Thymus (tissue), 11 donors: Measurements from ENCODE around the gene CYB5A. TPM values are rescaled to one million over a fixed set of nuclear protein-coding genes. Genes with fewer than 3 reads are reported as not detected.
"Not testable (repeated sequence)": the region's sequence is repeated elsewhere in the genome, so short reads cannot be mapped to it uniquely, and the experiment has no call there.

Source experiments
- DNase-seq, 9 donors: peaks; one replicate each; pipeline ENCODE4 v3.0.0-alpha.2; 2013; ENCODE audit warnings: low spot score in 9 of 9, low read depth in 6 of 9, missing footprints in 1 of 9
- H3K27ac ChIP-seq, 2 donors: one replicate each; pipeline ENCODE4 v1.5.1; 2013; ENCODE audit warnings: control low read depth in 1 of 2, low read depth in 1 of 2, low read length in 1 of 2, mild to moderate bottlenecking in 1 of 2, moderate library complexity in 1 of 2
- H3K27me3 ChIP-seq, 2 donors: one replicate each; pipeline ENCODE4 v1.5.1; 2013; ENCODE audit warnings: low read length in 1 of 2; ENCODE audit not compliant: control insufficient read depth in 2 of 2, insufficient read depth in 1 of 2
- H3K36me3 ChIP-seq, 2 donors: one replicate each; pipeline ENCODE4 v1.5.1; 2013; ENCODE audit warnings: low read length in 1 of 2, mild to moderate bottlenecking in 1 of 2, moderate library complexity in 1 of 2; ENCODE audit not compliant: control insufficient read depth in 2 of 2, insufficient read depth in 2 of 2
- H3K4me1 ChIP-seq, 2 donors: one replicate each; pipeline ENCODE4 v1.5.1; 2013; ENCODE audit warnings: low read length in 2 of 2; ENCODE audit not compliant: control insufficient read depth in 2 of 2, insufficient read depth in 2 of 2
- H3K4me3 ChIP-seq, 2 donors: one replicate each; pipeline ENCODE4 v1.5.1; 2013; ENCODE audit warnings: low read length in 2 of 2, control low read depth in 1 of 2, mild to moderate bottlenecking in 1 of 2
- H3K9me3 ChIP-seq, 2 donors: one replicate each; pipeline ENCODE4 v1.5.1; 2013; ENCODE audit warnings: low read length in 1 of 2, mild to moderate bottlenecking in 1 of 2; ENCODE audit not compliant: control insufficient read depth in 2 of 2, insufficient read depth in 1 of 2
- WGBS: extraction: QIAGEN DNeasy Blood & Tissue Kit; methylation state at CpG from one replicate; pipeline ENCODE4 v1.1.7; 2013; 5-methylcytosine and 5-hydroxymethylcytosine counted together
- polyA plus RNA-seq: library from polyadenylated mRNA; stranded (reverse); fragments of 200-250 nt; gene quantifications from one replicate; pipeline ENCODE4 v1.2.3, GENCODE V29; 2013
- total RNA-seq: library from RNA; stranded (reverse); fragments of 120-200 nt; gene quantifications from one replicate; pipeline ENCODE4 v1.2.4, GENCODE V29; 2013
- donor health status: healthy.

CYB5A gene
- total and polyA plus RNA-seq, 2 donors, result 52.9 to 86.2 TPM

GRCh38 chr18:74310411-74310810 lies 18.6 kb upstream of the CYB5A start:
- Histone ChIP-seq H3K4me3 (no peak overlapping the region), H3K27me3 (peaks cover 0 to 2% of the 10 kb centered on the region in 2 donors), H3K27ac (no peak overlapping the region), H3K36me3 (no peaks in the 10 kb centered on the region), H3K9me3 (peaks cover 0 to 12% of the 10 kb centered on the region in 2 donors), H3K4me1 (no peaks in the 10 kb centered on the region)
- DNase-seq, result peak in 1 of 9 donors; percentile 15
- WGBS, result 76% methylated on average over 3 of the region's 3 CpGs

DNA sequence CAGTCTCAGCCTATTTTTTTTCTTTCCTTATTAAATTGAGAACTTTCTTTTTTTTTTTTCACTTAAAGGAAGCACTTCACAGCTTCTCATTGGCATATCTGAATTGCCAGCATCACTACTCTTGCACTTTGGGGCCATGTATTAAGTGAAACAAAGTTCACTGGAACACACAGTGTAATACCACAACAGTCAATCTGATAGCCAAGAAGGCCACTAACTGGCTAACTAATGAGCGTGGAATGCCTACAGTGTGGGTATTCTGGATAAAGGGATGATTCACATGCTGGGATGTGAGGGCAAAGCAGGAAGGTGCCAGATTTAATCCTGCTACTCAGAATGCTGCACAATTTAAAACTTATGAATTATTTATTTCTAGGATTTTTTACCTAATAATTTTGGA lies 12.2 kb upstream of the CYB5A start:
- Histone ChIP-seq H3K27ac (no peak overlapping the region), H3K9me3 (no peaks in the 10 kb centered on the region), H3K27me3 (no peaks in the 10 kb centered on the region), H3K36me3 (no peaks in the 10 kb centered on the region), H3K4me1 (no peaks in the 10 kb centered on the region), H3K4me3 (no peak overlapping the region)
- WGBS, result 97% methylated on average over 1 of the region's 1 CpG
- DNase-seq, result no peak

DNA sequence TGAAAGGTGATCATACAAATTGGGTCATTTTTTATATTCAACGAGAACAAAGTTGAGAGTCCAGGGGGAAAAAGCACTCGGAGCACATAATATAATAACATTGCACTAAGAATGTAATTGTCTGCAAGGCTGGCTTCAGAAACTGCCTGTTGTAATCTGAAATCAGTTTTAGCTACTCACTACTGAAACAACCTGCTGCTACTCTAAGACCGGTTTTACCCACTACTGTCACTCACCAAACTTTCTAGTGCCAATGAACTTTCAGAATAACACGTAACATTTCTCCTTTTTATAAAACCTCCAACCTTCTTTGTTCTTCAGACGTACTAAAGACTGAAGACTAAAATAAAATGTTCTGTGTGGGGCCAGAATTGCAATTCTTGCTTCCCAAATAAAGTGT lies 11.5 kb upstream of the CYB5A start:
- DNase-seq, result no peak
- H3K27ac ChIP-seq, result no peak overlapping the region
- no peaks in the 10 kb centered on the region for H3K9me3 ChIP-seq
- H3K4me1 ChIP-seq, result no peaks in the 10 kb centered on the region
- no peaks in the 10 kb centered on the region for H3K27me3 ChIP-seq
- no peak overlapping the region for H3K4me3 ChIP-seq
- WGBS, result 68% methylated on average over 5 of the region's 5 CpGs
- no peaks in the 10 kb centered on the region for H3K36me3 ChIP-seq

- H3K4me1 ChIP-seq, result no peaks in the 10 kb centered on the region
- DNase-seq, result no peak
- H3K27ac ChIP-seq, result no peak overlapping the region
- no peaks in the 10 kb centered on the region for H3K27me3 ChIP-seq
- H3K9me3 ChIP-seq, result no peaks in the 10 kb centered on the region
- no peak overlapping the region for H3K4me3 ChIP-seq
- 89% methylated on average over 3 of the region's 3 CpGs for WGBS
- H3K36me3 ChIP-seq, result no peaks in the 10 kb centered on the region
Observed at GRCh38 chr18:74299746-74300145, 8.0 kb upstream of the CYB5A start.

DNA sequence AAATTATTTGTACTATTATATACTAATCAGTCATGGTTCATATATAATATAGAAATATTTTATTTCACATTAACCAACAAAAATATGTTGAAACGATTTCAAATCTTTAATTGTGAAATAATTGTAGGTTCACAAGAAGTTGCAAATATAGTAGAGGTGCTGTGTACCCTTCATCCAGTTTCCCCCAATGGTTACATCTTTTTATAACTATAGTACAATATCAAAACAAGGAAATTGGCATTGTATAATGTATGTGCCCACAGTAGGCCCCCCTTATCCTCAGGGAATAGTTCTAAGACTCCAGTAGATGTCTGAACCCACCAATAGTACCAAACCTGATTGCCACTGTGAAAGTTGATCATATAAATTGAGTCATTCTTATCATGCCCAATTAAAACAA lies 7.4 kb upstream of the CYB5A start:
- Histone ChIP-seq H3K27ac (no peak overlapping the region), H3K4me1 (no peaks in the 10 kb centered on the region), H3K9me3 (peaks cover 0 to 1% of the 10 kb centered on the region in 2 donors), H3K36me3 (no peaks in the 10 kb centered on the region), H3K4me3 (no peak overlapping the region), H3K27me3 (no peaks in the 10 kb centered on the region)
- DNase-seq, result no peak
- 95% methylated on average over 1 of the region's 1 CpG for WGBS

DNA sequence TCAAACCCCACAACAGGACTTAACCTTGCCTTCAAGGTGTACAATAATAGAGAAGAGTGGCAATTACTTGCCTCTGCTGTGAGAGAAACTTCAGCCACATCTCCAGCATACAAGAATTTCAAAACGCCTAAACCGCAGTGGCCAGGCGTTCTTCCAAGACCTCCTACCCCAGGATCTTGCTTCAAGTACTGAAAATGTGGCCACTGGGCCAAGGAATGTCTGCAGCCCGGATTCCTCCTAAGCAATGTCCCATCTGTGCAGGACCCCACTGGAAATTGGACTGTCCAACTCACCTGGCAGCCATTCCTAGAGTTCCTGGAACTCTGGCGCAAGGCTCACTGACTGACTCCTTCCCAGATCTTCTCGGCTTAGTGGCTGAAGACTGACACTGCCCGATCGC lies 2.8 kb upstream of the CYB5A start:
- Histone ChIP-seq H3K36me3 (no peaks in the 10 kb centered on the region), H3K9me3 (peaks cover 0 to 28% of the 10 kb centered on the region in 2 donors), H3K27me3 (peaks cover 0 to 2% of the 10 kb centered on the region in 2 donors), H3K27ac (no peak overlapping the region), H3K4me3 (no peak overlapping the region), H3K4me1 (peaks cover 5 to 16% of the 10 kb centered on the region in 2 donors)
- DNase-seq, result no peak
- 94% methylated on average over 8 of the region's 8 CpGs for WGBS

DNA sequence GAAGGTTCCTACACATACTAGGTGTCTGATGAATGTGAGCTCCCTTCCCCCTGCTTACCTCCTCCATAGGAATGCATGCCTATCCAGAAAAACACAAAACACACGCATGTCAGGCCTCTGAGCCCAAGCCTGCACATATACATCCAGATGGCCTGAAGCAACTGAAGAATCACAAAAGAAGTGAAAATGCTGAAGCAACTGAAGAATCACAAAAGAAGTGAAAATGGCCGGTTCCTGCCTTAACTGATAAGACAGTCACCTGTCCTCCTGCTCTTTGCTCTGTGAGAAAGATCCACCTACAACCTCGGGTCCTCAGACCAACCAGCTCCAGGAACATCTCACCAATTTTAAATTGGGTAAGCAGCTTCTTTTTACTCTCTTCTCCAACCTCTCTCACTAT lies 1.2 kb upstream of the CYB5A start:
- H3K27me3 ChIP-seq, DNase-seq, H3K36me3 ChIP-seq, H3K27ac ChIP-seq, H3K4me3 ChIP-seq: not testable (repeated sequence)
- H3K4me1 ChIP-seq, result peaks cover 16 to 27% of the 10 kb centered on the region in 2 donors
- WGBS, result 100% methylated on average over 3 of the region's 3 CpGs
- H3K9me3 ChIP-seq, result peaks cover 0 to 28% of the 10 kb centered on the region in 2 donors

- Histone ChIP-seq H3K4me1 (peaks cover 18 to 30% of the 10 kb centered on the region in 2 donors), H3K27me3 (peaks cover 0 to 2% of the 10 kb centered on the region in 2 donors), H3K9me3 (peaks cover 0 to 28% of the 10 kb centered on the region in 2 donors), H3K4me3 (peak overlapping the region; percentile 62 to 86), H3K36me3 (no peaks in the 10 kb centered on the region), H3K27ac (peak overlapping the region; percentile 0 to 76)
- WGBS, result 22% methylated on average over 4 of the region's 4 CpGs
- no peak for DNase-seq
Observed at GRCh38 chr18:74292541-74292858, 737 bp upstream of the CYB5A start.

- H3K27me3 ChIP-seq, result peaks cover 0 to 2% of the 10 kb centered on the region in 2 donors
- peak overlapping the region; percentile 74 to 80 for H3K27ac ChIP-seq
- H3K4me1 ChIP-seq, result peaks cover 25 to 37% of the 10 kb centered on the region in 2 donors
- H3K36me3 ChIP-seq, result no peaks in the 10 kb centered on the region
- 2% methylated on average over 30 of the region's 30 CpGs for WGBS
- peak in 1 of 9 donors; percentile 45 for DNase-seq
- peaks cover 0 to 28% of the 10 kb centered on the region in 2 donors for H3K9me3 ChIP-seq
- H3K4me3 ChIP-seq, result peak overlapping the region; percentile 62 to 86
Observed at GRCh38 chr18:74291472-74291770, 342 bp downstream of the CYB5A start.
